ENCODE measurements around the gene VSTM2L.
"Not testable (repeated sequence)": the region's sequence is repeated elsewhere in the genome, so short reads cannot be mapped to it uniquely, and the experiment has no call there.

The VSTM2L gene, protein sequence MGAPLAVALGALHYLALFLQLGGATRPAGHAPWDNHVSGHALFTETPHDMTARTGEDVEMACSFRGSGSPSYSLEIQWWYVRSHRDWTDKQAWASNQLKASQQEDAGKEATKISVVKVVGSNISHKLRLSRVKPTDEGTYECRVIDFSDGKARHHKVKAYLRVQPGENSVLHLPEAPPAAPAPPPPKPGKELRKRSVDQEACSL

GRCh38 chr20:37902504-37903313 lies at the start of gene VSTM2L:
VSTM2L (plus strand) TSS chr20:37903127; CDS start chr20:37903351, 224 bp downstream.
- no peak for DNase-seq

- no peak for DNase-seq
Observed at GRCh38 chr20:37853823-37854375, 49.0 kb upstream of the VSTM2L start.

DNA sequence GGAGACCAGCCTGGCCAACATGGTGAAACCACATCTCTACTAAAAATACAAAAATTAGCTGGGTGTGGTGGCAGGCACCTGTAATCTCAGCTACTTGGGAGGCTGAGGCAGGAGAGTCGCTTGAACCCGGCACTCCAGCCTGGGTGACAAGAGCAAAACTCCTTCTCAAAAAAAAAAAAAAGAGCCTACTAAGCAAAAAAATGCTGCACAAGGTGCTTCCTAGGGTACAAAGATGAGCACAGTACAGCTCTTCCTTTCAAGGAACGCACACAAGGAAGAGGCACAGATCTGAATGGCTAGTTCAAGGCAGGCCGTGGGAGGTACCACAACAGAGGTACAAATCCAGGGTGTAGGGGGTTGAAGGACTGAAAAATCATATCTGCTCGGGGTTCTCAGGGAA lies 46.9 kb upstream of the VSTM2L start:
- DNase-seq = not testable (repeated sequence)

- DNase-seq = no peak
Observed at GRCh38 chr20:37856932-37857660, 45.8 kb upstream of the VSTM2L start.

DNA sequence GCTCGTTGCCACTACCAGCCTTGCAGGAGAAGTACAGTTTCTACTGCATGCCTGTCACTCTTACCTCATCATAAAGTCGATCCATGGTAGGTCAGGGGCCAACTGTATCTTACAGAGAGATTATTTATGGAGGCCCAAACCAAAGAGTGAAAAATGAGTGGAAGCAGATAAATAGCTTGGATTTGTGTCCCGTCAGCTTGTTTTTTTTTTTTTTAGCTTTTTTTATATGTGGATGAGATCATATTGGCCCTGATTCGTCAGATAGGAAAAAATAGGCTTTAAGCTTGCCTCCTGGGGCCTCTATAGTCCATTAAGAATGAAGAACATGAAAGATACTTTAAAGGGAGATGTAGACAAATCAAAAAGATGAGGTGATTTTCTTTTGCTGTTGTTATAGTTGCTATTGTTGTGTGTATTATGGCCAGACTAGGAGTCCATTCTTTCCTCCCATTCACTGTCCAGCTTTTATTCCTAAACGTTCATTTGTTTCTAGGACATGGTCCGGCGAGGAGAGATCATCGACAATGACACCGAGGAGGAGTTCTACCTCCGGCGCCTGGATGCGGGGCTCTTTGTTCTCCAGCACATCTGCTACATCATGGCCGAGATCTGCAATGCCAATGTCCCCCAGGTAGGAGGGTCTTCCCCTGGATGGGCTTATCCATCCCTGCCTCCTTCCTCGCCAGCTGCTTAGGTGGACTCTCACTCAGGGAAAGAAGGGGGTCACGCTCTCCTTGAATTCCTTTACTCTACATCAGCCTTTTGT lies 43.3 kb upstream of the VSTM2L start:
- no peak for DNase-seq

DNA sequence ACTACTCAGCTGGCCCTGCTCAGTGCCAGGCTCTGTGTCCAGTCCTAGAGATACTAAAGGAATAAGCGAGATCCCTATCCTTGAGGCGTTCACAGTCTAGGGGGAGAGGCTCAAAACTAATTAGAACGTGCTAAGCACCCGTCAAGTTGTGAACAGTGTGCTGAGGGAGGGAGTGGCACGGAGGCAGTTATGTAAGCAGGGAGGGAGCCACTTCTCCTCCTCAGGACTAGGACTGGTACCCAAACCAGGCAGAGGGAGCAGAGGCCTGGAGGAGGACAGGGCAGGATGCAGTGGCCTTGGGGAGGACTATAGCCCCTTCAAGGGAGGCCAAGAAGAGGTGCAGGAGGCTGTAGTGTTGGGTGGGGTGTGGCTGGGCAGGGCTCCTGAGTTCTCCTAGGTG lies 39.6 kb upstream of the VSTM2L start:
- DNase-seq = no peak

- no peak for DNase-seq
Observed at GRCh38 chr20:37864298-37864697, 38.6 kb upstream of the VSTM2L start.

- DNase-seq = no peak
Observed at GRCh38 chr20:37866051-37866450, 36.9 kb upstream of the VSTM2L start.

GRCh38 chr20:37867289-37868195 lies 35.4 kb upstream of the VSTM2L start:
- DNase-seq = no peak

GRCh38 chr20:37868851-37869333 lies 34.0 kb upstream of the VSTM2L start:
- DNase-seq = no peak

GRCh38 chr20:37869334-37869861 lies 33.5 kb upstream of the VSTM2L start:
- DNase-seq = no peak

DNA sequence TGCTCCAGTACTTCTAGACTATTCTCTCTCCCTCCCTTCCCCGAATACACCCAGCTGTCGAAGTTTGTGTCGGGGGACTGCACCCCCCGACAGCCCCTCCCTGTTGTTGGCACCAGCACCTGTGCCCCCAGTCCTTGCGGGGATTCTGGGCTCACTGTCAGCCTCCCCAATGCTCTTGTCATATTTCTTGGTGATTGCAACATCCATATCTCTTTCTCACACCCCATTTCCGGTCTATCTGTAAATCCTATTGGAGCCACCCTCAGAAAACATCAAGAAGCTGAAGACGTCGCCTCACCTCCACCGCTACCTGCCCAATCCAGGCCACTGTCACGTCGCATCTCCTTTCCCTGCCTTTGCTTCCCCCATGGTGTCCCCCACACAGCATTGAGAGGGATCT lies 32.6 kb upstream of the VSTM2L start:
- no peak for DNase-seq

GRCh38 chr20:37871751-37872150 lies 31.2 kb upstream of the VSTM2L start:
- DNase-seq = no peak

- no peak for DNase-seq
Observed at GRCh38 chr20:37872161-37872560, 30.8 kb upstream of the VSTM2L start.

- DNase-seq = no peak
Observed at GRCh38 chr20:37873884-37874283, 29.0 kb upstream of the VSTM2L start.

- DNase-seq = no peak
Observed at GRCh38 chr20:37875460-37876175, 27.3 kb upstream of the VSTM2L start.

DNA sequence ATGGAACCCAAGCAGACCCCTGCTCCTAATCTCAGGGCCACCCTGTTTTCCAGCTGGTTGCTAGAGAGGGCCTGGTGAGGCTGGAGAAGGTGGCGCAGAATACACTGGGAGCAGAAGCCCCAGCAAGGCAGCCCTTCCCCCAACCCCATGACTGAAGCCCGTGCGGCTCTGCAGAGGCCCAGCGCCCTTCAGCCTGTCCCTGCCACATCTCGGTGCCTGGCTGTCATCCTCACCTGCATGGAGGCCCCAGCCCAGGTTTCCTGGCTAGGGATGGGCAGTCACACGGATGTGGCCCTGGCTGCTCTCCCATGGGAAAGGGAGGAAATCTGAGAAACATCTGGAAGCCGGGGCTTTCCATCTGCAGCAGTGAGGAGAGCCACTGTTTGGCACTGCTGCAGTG lies 26.1 kb upstream of the VSTM2L start:
- DNase-seq = no peak

- no peak for DNase-seq
Observed at GRCh38 chr20:37877832-37878772, 24.8 kb upstream of the VSTM2L start.
